ENCODE measurements around the gene SIX6. TPM values are rescaled to one million over a fixed set of nuclear protein-coding genes. Genes with fewer than 3 reads are reported as not detected.
A peak's percentile ranks its signal among the peaks of the same experiment; 100 is the strongest.
"Not testable (repeated sequence)": the region's sequence is repeated elsewhere in the genome, so short reads cannot be mapped to it uniquely, and the experiment has no call there.

SIX6 gene
- total RNA-seq = not detected
- polyA plus RNA-seq (ENCODE audit: insufficient read depth in 1 of 8, insufficient read length in 8 of 8, low replicate concordance in 1 of 8) = under 1 TPM in 6 of 8 donors, not detected in 2; 0.04 to 0.12 (median 0.06) TPM
- long read RNA-seq, donor 1 = 0 reads
- long read RNA-seq, donor 2 = 0 reads
- long read RNA-seq, donor 3 = 0 reads
- long read RNA-seq, donor 4 = 0 reads
- long read RNA-seq, donor 5 = 0 reads
- long read RNA-seq, donor 6 = 0 reads
- long read RNA-seq, donor 7 = 0 reads
- long read RNA-seq, donor 8 = 0 reads
- long read RNA-seq, donor 9 = 0 reads
- long read RNA-seq, donor 10 = 0 reads
- long read RNA-seq, donor 11 = 0 reads

DNA sequence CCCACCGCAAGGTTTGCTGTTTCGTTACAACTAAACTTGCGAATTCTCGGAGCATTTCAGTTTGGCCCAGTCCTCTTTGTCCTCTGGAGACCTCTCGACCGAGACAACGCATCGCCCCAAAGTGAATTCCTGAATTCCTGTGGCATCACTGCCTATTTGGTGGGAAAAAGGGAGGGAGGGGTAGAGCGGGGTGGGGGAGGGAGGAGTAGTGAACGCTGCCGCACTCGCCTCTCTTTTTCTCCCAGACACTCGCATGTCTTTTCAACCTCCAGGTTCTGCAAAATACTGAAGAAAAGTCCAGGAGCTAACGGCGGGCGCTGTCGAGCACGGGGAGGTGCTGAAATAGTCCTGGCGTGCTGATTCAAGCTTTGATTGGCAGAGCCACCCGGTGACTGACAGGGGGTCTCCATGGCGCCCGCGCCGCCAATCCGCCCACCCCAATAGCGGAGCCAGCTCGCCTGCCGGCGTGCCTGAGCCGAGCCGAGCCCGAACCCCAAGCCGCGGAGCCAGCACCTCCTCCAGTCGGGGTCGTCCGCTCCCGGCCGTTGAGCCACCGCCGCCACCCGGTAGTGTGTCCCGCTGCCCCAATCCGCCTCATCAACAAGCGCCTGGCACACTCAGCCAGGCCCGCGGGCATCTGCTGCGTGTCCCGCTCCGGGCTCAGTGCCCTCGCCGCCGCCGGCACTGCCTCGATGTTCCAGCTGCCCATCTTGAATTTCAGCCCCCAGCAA is at the start of gene SIX6:
SIX6 (plus strand) TSS at position 440 of the 731 bp plus-strand sequence; CDS start at position 693, 253 bp downstream.
- Histone ChIP-seq H3K4me1 (ENCODE audit: control insufficient read depth, insufficient read depth, low read length) (peaks cover 35% of the 10 kb centered on the region), H3K4me3 (ENCODE audit: low read length) (peak within 1 kb of the TSS; percentile 14), H3K9me3 (replicated peaks; ENCODE audit: control insufficient read depth, low read depth, low read length) (no peaks in the 10 kb centered on the region), H3K36me3 (ENCODE audit: control insufficient read depth, insufficient read depth, low read length) (no peaks in the 10 kb centered on the region), H3K27ac (ENCODE audit: low read length) (no peak within 1 kb of the TSS), H3K27me3 (ENCODE audit: control insufficient read depth, insufficient read depth, low read length) (peaks cover 79% of the 10 kb centered on the region)
- 2% methylated on average over 47 of the region's 55 CpGs for WGBS (ENCODE audit: insufficient coverage)
- peak; percentile 37 for DNase-seq

GRCh38 chr14:60480248-60480647 is 28.7 kb upstream of the SIX6 start:
- not testable (repeated sequence) for H3K9me3 ChIP-seq (replicated peaks; ENCODE audit: control insufficient read depth, low read depth, low read length); H3K27ac ChIP-seq (ENCODE audit: low read length); H3K36me3 ChIP-seq (ENCODE audit: control insufficient read depth, insufficient read depth, low read length); H3K4me1 ChIP-seq (ENCODE audit: control insufficient read depth, insufficient read depth, low read length); DNase-seq; H3K4me3 ChIP-seq (ENCODE audit: low read length); H3K27me3 ChIP-seq (ENCODE audit: control insufficient read depth, insufficient read depth, low read length)
- WGBS (ENCODE audit: insufficient coverage) = no CpG with 5 or more reads among the region's 7 CpGs

GRCh38 chr14:60482743-60483142 is 26.2 kb upstream of the SIX6 start:
- peaks cover 18% of the 10 kb centered on the region for H3K27me3 ChIP-seq (ENCODE audit: control insufficient read depth, insufficient read depth, low read length)
- H3K4me1 ChIP-seq (ENCODE audit: control insufficient read depth, insufficient read depth, low read length) = peaks cover 7% of the 10 kb centered on the region
- no peak for DNase-seq
- no peak overlapping the region for H3K27ac ChIP-seq (ENCODE audit: low read length)
- no CpG with 5 or more reads among the region's 1 CpG for WGBS (ENCODE audit: insufficient coverage)
- H3K4me3 ChIP-seq (ENCODE audit: low read length) = no peak overlapping the region
- peaks cover 4% of the 10 kb centered on the region for H3K9me3 ChIP-seq (replicated peaks; ENCODE audit: control insufficient read depth, low read depth, low read length)
- no peaks in the 10 kb centered on the region for H3K36me3 ChIP-seq (ENCODE audit: control insufficient read depth, insufficient read depth, low read length)

- Histone ChIP-seq H3K4me1 (ENCODE audit: control insufficient read depth, insufficient read depth, low read length) (peaks cover 7% of the 10 kb centered on the region), H3K27me3 (ENCODE audit: control insufficient read depth, insufficient read depth, low read length) (peaks cover 18% of the 10 kb centered on the region), H3K36me3 (ENCODE audit: control insufficient read depth, insufficient read depth, low read length) (no peaks in the 10 kb centered on the region), H3K4me3 (ENCODE audit: low read length) (peak overlapping the region; percentile 54), H3K27ac (ENCODE audit: low read length) (no peak overlapping the region), H3K9me3 (replicated peaks; ENCODE audit: control insufficient read depth, low read depth, low read length) (peaks cover 4% of the 10 kb centered on the region)
- 0% methylated on average over 10 of the region's 25 CpGs for WGBS (ENCODE audit: insufficient coverage)
- DNase-seq = no peak
Observed at GRCh38 chr14:60485057-60485597, 23.8 kb upstream of the SIX6 start.

DNA sequence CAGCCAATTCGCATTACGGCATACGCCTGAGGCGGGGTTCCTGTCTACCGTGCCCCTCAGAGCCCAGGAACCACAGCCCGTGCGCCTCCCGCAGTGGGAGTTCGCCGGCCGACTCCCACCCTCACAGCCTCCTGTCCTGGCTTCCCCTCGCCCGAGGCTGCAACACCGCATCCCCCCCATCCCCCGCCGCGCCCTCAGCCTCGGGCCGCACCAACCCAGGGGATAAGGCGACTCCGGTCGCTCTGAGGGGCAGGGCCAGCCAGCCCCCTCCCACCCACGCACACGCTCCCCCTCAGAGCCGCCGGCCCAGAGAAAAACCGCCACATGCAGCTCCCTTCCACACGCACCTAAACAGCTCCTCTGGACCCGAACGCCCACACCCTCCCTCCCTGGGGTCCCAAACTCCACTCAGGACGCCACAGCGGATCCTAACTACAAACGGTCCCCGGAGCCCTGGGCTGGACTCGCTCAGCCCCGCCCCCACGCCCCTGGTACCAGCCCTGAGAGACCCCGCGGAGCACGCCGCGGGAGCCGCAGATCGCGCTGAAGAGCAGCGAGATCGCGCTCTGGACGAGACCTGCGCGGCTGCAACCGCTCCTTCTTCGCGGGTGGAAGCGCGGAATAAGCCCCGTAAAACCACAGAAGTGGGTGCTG is 23.2 kb upstream of the SIX6 start, which contains the start of gene C14orf39:
C14orf39 (minus strand) TSS at position 466 of the 654 bp plus-strand sequence. CDS start 985 bp downstream, outside the sequence.
- peak within 1 kb of the TSS; percentile 54 for H3K4me3 ChIP-seq (ENCODE audit: low read length)
- DNase-seq = peak; percentile 81
- peaks cover 18% of the 10 kb centered on the region for H3K27me3 ChIP-seq (ENCODE audit: control insufficient read depth, insufficient read depth, low read length)
- H3K9me3 ChIP-seq (replicated peaks; ENCODE audit: control insufficient read depth, low read depth, low read length) = no peaks in the 10 kb centered on the region
- H3K36me3 ChIP-seq (ENCODE audit: control insufficient read depth, insufficient read depth, low read length) = no peaks in the 10 kb centered on the region
- H3K27ac ChIP-seq (ENCODE audit: low read length) = no peak within 1 kb of the TSS
- under 1% methylated on average over 57 of the region's 57 CpGs for WGBS (ENCODE audit: insufficient coverage)
- H3K4me1 ChIP-seq (ENCODE audit: control insufficient read depth, insufficient read depth, low read length) = peaks cover 7% of the 10 kb centered on the region

DNA sequence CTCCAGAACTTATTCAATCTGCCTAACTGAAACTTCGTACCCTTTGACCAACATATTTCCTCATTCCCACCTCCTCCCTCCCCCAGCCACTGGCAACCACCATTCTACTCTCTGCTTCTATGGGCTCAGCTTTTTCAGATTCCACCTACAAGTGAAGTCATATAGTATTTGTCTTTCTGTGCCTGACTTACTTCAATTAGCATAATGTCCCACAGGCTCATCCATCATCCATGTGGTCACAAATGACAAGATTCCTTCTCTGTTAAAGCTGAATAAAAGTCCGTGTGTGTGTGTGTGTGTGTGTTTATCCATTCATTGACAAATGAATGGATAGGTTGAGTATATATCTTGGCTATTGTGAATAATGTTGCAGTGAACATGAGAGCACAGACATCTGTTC is 21.7 kb upstream of the SIX6 start:
- no peak overlapping the region for H3K27ac ChIP-seq (ENCODE audit: low read length)
- peaks cover 7% of the 10 kb centered on the region for H3K4me1 ChIP-seq (ENCODE audit: control insufficient read depth, insufficient read depth, low read length)
- H3K27me3 ChIP-seq (ENCODE audit: control insufficient read depth, insufficient read depth, low read length) = peaks cover 18% of the 10 kb centered on the region
- H3K9me3 ChIP-seq (replicated peaks; ENCODE audit: control insufficient read depth, low read depth, low read length) = no peaks in the 10 kb centered on the region
- H3K36me3 ChIP-seq (ENCODE audit: control insufficient read depth, insufficient read depth, low read length) = no peaks in the 10 kb centered on the region
- WGBS (ENCODE audit: insufficient coverage) = 43% methylated on average over 1 of the region's 2 CpGs
- no peak for DNase-seq
- H3K4me3 ChIP-seq (ENCODE audit: low read length) = no peak overlapping the region

DNA sequence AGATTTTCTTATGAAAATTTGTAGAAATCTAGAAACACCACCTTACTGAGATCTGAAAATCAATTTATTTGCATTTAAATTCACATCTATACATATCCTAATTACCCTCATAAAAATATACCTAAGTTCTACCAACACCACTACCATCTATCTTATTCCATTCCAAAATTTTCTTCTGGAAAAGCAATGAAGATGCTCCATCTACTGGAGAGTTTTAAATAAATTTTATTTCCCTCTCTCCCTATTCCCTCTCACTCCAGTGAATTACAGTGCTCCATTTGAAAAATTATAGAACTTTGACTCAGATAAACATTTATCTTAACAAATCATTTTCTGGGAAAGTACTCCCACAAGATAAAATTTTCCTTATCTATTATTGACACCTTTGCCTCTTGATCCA is 20.8 kb upstream of the SIX6 start:
- H3K27me3 ChIP-seq (ENCODE audit: control insufficient read depth, insufficient read depth, low read length) = peaks cover 18% of the 10 kb centered on the region
- DNase-seq = no peak
- no peak overlapping the region for H3K27ac ChIP-seq (ENCODE audit: low read length)
- no peaks in the 10 kb centered on the region for H3K9me3 ChIP-seq (replicated peaks; ENCODE audit: control insufficient read depth, low read depth, low read length)
- H3K36me3 ChIP-seq (ENCODE audit: control insufficient read depth, insufficient read depth, low read length) = no peaks in the 10 kb centered on the region
- peaks cover 7% of the 10 kb centered on the region for H3K4me1 ChIP-seq (ENCODE audit: control insufficient read depth, insufficient read depth, low read length)
- no peak overlapping the region for H3K4me3 ChIP-seq (ENCODE audit: low read length)

GRCh38 chr14:60490270-60490669 is 18.7 kb upstream of the SIX6 start:
- Histone ChIP-seq H3K9me3 (replicated peaks; ENCODE audit: control insufficient read depth, low read depth, low read length) (no peaks in the 10 kb centered on the region), H3K4me1 (ENCODE audit: control insufficient read depth, insufficient read depth, low read length) (peaks cover 4% of the 10 kb centered on the region), H3K27ac (ENCODE audit: low read length) (no peak overlapping the region), H3K36me3 (ENCODE audit: control insufficient read depth, insufficient read depth, low read length) (no peaks in the 10 kb centered on the region), H3K27me3 (ENCODE audit: control insufficient read depth, insufficient read depth, low read length) (peaks cover 12% of the 10 kb centered on the region), H3K4me3 (ENCODE audit: low read length) (no peak overlapping the region)
- DNase-seq = no peak
- WGBS (ENCODE audit: insufficient coverage) = no CpG with 5 or more reads among the region's 3 CpGs

DNA sequence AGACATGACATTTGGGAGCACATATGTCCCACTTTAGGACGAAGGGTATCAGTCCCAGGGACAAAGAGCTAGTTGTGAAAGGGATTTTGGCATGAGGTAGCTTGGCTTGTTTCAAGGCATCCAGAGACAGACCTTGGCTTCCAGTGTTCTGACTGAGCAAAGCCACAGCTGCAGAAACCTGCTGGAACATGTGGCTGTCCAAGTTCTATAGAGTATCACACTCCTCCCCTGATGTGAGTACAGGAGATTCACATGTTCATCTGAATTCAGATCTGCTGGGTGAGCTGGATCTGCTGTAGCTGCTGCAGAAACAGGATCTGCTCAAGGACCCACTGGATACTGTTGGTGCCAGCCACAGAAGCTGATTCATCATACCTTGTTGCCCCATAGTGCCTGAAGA is 13.0 kb upstream of the SIX6 start:
- DNase-seq = peak; percentile 68
- WGBS (ENCODE audit: insufficient coverage) = 38% methylated on average over 1 of the region's 1 CpG
- Histone ChIP-seq H3K9me3 (replicated peaks; ENCODE audit: control insufficient read depth, low read depth, low read length) (no peaks in the 10 kb centered on the region), H3K4me3 (ENCODE audit: low read length) (no peak overlapping the region), H3K4me1 (ENCODE audit: control insufficient read depth, insufficient read depth, low read length) (no peaks in the 10 kb centered on the region), H3K27ac (ENCODE audit: low read length) (no peak overlapping the region), H3K36me3 (ENCODE audit: control insufficient read depth, insufficient read depth, low read length) (no peaks in the 10 kb centered on the region), H3K27me3 (ENCODE audit: control insufficient read depth, insufficient read depth, low read length) (no peaks in the 10 kb centered on the region)

- Histone ChIP-seq H3K27me3 (ENCODE audit: control insufficient read depth, insufficient read depth, low read length) (peaks cover 34% of the 10 kb centered on the region), H3K27ac (ENCODE audit: low read length) (no peak overlapping the region), H3K9me3 (replicated peaks; ENCODE audit: control insufficient read depth, low read depth, low read length) (no peaks in the 10 kb centered on the region), H3K4me1 (ENCODE audit: control insufficient read depth, insufficient read depth, low read length) (peaks cover 4% of the 10 kb centered on the region), H3K36me3 (ENCODE audit: control insufficient read depth, insufficient read depth, low read length) (no peaks in the 10 kb centered on the region), H3K4me3 (ENCODE audit: low read length) (no peak overlapping the region)
- DNase-seq = peak; percentile 90
Observed at GRCh38 chr14:60502541-60502940, 6.4 kb upstream of the SIX6 start.
